AG09309 (cell line): Measurements from ENCODE around the gene SERP2.

Experiments
- DNase-seq: peaks from one replicate; pipeline ENCODE4 v3.0.0-alpha.2; 2010; ENCODE audit warnings: low read depth
- H3K4me3 ChIP-seq: 2 replicates; pipeline ENCODE4 v1.5.1; 2011; ENCODE audit warnings: mild to moderate bottlenecking, low read depth, low read length, moderate library complexity; ENCODE audit not compliant: control insufficient read depth
- CTCF ChIP-seq: IDR thresholded peaks from 2 replicates; pipeline ENCODE4 v1.5.1; 2011; ENCODE audit warnings: mild to moderate bottlenecking, low read depth, low read length, inconsistent platforms; ENCODE audit not compliant: insufficient read depth, control insufficient read depth; ENCODE audit errors: missing control alignments

SERP2 gene

GRCh38 chr13:44417876-44418275, 44.3 kb downstream of the SERP2 start:
- H3K4me3 ChIP-seq, result no peak overlapping the region
- no peak for DNase-seq
- TF ChIP-seq CTCF, result no peak

- no peak overlapping the region for H3K4me3 ChIP-seq
- no peak for DNase-seq
- TF ChIP-seq CTCF, result no peak
Observed at GRCh38 chr13:44420376-44421220, 47.0 kb downstream of the SERP2 start.

GRCh38 chr13:44421853-44422525, 48.4 kb downstream of the SERP2 start:
- DNase-seq, result no peak
- TF ChIP-seq CTCF, result no peak
- no peak overlapping the region for H3K4me3 ChIP-seq

GRCh38 chr13:44422755-44423643, 49.4 kb downstream of the SERP2 start:
- no peak for TF ChIP-seq CTCF
- DNase-seq, result no peak
- no peak overlapping the region for H3K4me3 ChIP-seq

- H3K4me3 ChIP-seq, result no peak overlapping the region
- DNase-seq, result no peak
- TF ChIP-seq CTCF, result no peak
Observed at GRCh38 chr13:44423824-44424223, 50.2 kb downstream of the SERP2 start.

GRCh38 chr13:44425041-44425814, 51.6 kb downstream of the SERP2 start:
- H3K4me3 ChIP-seq, result no peak overlapping the region
- TF ChIP-seq CTCF, result no peak
- no peak for DNase-seq
